Amygdala (tissue), 56 donors: ENCODE measurements around the gene CPSF4L.
"Not testable (repeated sequence)": the region's sequence is repeated elsewhere in the genome, so short reads cannot be mapped to it uniquely, and the experiment has no call there.

Source experiments
- DNase-seq, 56 donors: peaks; one replicate each; lab custom pipeline; 2025; lab: John Stamatoyannopoulos, UW

CPSF4L gene

GRCh38 chr17:73261617-73261951 is at the start of gene CPSF4L:
CPSF4L (minus strand) TSS chr17:73261880; CDS start chr17:73261818, 62 bp downstream.
- DNase-seq = no peak

- DNase-seq = peak in 7 of 56 donors; percentile 46 to 74 (median 55)
These were observed 49.7 kb upstream of the CPSF4L start for GRCh38 chr17:73311428-73311780.

GRCh38 chr17:73309727-73310596 is 48.3 kb upstream of the CPSF4L start:
- DNase-seq = peak in 2 of 56 donors; percentile 53 to 56

DNA sequence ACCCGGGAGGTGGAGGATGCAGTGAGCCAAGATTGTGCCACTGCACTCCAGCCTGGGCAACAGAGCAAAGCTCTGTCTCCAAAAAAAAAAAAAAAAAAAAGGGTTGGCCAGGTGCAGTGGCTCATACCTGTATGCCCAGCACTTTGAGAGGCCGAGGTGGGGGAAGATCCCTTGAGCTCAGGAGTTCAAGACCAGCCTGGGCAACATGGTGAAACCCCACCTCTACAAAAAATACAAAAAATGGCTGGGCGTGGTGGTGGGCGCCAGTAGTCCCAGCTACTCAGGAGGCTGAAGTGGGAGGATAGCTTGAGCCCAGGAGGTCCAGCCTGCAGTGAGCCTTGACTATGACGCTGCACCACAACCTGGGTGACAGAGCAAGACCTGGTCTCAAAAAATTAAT is 47.3 kb upstream of the CPSF4L start:
- DNase-seq = not testable (repeated sequence)

GRCh38 chr17:73308017-73308823 is 46.5 kb upstream of the CPSF4L start:
- peak in 3 of 56 donors; percentile 14 to 20 (median 18) for DNase-seq

DNA sequence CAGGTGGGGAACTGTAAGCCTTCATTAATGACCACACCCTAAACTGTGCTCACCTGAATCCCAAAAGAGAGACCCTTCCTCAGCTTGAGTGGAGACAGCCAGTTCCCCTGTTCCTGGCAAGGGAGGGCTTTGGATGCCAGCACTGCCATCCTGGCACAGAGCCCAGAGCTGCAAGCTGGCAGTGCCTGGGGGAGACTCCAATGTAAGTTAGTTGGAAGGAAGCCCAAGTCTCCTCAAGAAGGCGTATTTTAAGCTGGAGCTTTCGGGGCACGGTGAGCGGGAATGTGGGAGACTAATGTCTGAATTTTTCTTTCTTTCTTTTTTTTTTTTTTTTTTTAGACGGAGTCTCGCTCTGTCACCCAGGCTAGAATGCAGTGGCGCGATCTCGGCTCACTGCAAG is 45.5 kb upstream of the CPSF4L start:
- peak in 44 of 56 donors; percentile 15 to 77 (median 52) for DNase-seq

- DNase-seq = no peak
These were observed 44.5 kb upstream of the CPSF4L start for GRCh38 chr17:73305845-73306836.

DNA sequence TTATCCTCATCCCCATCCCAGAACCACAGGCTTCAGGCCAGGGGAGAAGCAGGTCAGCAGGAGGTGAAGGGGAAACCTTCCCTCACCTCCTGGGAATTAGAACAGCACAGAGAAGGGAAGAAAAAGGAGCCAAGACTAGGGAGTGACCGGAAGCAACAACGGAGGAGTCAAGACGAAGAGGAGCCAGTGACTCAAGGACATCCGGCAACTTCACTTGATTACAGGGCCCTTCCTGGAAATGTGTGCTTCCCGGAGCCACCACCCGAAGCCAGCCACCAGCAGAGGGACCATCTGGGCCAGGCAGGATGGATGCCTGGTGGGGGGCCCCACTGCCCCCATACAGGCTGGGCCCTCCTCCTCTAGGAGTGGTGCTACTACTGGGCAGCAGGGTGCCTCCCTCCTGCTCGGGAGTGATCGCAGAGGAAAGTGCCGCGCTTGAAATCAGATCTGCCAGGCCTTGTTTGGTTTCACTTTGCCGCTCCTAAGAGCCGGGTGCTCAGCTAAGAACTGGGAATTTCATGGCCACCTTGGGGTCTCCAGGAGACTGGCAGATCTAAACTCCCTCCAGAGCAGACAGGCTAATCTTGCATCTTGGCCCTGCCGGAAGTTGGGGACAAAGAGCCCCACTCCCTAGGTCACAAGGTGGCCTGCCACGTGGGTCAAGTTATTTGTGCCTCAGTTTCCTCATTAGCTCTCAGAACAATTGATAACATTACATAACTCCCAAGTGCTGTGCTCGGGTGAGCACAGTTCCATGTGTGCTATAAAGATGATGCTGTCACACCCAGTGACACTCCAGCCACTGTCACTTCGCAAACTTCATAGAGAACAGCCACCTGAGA is 43.5 kb upstream of the CPSF4L start:
- peak in 7 of 56 donors; percentile 17 to 43 (median 27) for DNase-seq

DNA sequence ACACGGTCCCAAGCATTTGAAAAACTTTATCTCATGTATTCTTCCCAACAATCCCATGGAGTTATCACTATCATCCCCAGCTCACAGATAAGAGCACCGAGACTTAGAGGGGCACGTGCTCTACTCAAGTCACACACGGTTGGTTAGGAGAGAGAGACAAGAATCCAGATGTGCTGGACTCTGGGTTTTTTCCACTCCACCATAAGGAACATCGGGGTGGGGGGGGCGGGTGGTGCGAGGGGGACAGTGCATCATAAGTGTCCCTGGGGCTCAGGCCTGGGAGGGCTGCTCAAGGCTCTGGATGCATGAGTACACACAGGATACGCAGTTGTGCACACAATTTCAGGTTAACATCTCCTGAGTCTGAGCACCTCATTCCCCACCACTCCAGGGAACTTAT is 42.8 kb upstream of the CPSF4L start:
- DNase-seq = no peak

DNA sequence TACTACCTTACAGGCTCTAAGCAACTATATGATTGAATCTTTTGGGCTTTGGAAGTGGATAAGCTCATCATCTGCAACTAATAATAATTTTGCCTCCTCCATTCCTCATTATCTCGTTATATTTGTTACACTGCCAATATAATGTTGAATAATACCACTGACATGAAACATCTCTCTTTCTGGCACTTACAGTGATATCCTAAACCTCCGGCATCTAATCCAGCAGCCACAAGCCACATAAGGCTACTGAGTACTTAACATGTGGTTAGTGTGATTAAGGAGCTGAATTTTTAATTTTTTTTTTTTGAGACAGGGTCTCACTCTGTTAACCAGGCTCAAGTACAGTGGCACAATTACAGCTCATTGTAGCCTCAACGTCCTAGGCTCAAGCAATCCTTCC is 40.5 kb upstream of the CPSF4L start:
- no peak for DNase-seq

GRCh38 chr17:73301369-73301768 is 39.7 kb upstream of the CPSF4L start:
- DNase-seq = no peak

GRCh38 chr17:73300392-73300791 is 38.7 kb upstream of the CPSF4L start:
- no peak for DNase-seq

- no peak for DNase-seq
These were observed 36.5 kb upstream of the CPSF4L start for GRCh38 chr17:73297934-73298861.

DNA sequence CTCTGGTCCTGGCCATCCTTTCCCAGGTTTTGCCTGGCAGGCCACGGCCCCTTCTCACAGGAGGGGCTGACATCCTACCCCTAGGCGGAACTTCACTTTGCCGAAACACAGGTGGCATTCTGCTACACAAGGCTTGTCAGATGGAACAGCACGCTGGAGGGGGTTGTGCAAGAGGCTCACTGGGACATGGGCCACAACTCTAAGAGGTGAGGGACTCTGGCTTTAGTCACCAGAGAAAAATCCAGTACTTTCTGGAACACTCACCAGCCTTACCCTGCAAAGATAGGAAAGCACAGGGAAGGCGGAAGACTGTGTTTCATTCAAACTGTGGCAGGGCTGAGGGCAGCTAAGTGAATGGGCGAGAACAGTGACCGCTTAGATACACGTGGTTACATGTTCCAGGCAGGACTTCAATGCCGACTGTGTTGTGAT is 31.8 kb upstream of the CPSF4L start:
- DNase-seq = peak in 8 of 56 donors; percentile 22 to 51 (median 28)

- no peak for DNase-seq
These were observed 31.4 kb upstream of the CPSF4L start for GRCh38 chr17:73293031-73293430.

DNA sequence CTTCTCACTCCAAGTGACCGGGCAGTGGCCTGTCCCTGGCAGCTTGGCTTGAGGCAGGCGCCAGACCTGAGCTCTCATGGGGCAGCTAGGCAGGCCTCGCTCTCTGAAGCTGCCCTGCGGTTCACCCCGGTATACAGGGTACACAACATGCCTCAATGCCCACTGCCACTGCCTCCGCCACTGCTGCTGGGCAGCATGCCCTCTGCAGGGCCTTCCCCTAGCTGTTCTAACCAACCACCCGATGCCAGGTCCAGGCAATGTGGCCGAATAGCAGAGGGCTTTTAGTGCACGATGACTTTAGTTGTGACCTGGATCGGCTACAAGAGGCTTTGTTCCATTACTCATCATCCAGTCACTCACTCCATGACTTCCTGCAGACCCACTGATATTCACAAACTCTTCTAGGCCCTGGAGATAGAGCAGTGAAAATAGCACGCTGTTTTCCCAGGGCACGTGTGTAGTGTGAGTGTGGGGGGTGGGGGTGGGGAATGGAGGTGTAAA is 30.4 kb upstream of the CPSF4L start:
- DNase-seq = peak in 33 of 56 donors; percentile 19 to 82 (median 45)

- DNase-seq = peak in 1 of 56 donors; percentile 27
These were observed 29.7 kb upstream of the CPSF4L start for GRCh38 chr17:73291260-73291801.
